Measurements from ENCODE around the gene EPB41L1.

EPB41L1 gene

GRCh38 chr20:36237477-36237876, 82.9 kb downstream of the EPB41L1 start:
- in situ Hi-C loops (cut with MboI; ENCODE audit: low pct_unique_long_range_greater_than_20kb, low sequenced_read_pairs), result no loop called here
- DNase-seq, result no peak

- in situ Hi-C loops (cut with MboI; ENCODE audit: low pct_unique_long_range_greater_than_20kb, low sequenced_read_pairs), result no loop called here
- DNase-seq, result no peak
Measured at GRCh38 chr20:36238153-36238552, 83.6 kb downstream of the EPB41L1 start.

- in situ Hi-C loops (cut with MboI; ENCODE audit: low pct_unique_long_range_greater_than_20kb, low sequenced_read_pairs), result no loop called here
- no peak for DNase-seq
Measured at GRCh38 chr20:36238760-36239159, 84.2 kb downstream of the EPB41L1 start.

GRCh38 chr20:36240076-36240475, 85.5 kb downstream of the EPB41L1 start:
- DNase-seq, result no peak
- in situ Hi-C loops (cut with MboI; ENCODE audit: low pct_unique_long_range_greater_than_20kb, low sequenced_read_pairs), result no loop called here

- in situ Hi-C loops (cut with MboI; ENCODE audit: low pct_unique_long_range_greater_than_20kb, low sequenced_read_pairs), result no loop called here
- DNase-seq, result no peak
Measured at GRCh38 chr20:36241678-36242077, 87.1 kb downstream of the EPB41L1 start.

GRCh38 chr20:36243726-36244125, 89.2 kb downstream of the EPB41L1 start:
- no peak for DNase-seq
- in situ Hi-C loops (cut with MboI; ENCODE audit: low pct_unique_long_range_greater_than_20kb, low sequenced_read_pairs), result no loop called here

- no peak for DNase-seq
- in situ Hi-C loops (cut with MboI; ENCODE audit: low pct_unique_long_range_greater_than_20kb, low sequenced_read_pairs), result no loop called here
Measured at GRCh38 chr20:36246401-36246800, 91.9 kb downstream of the EPB41L1 start.

GRCh38 chr20:36248836-36249235, 94.3 kb downstream of the EPB41L1 start:
- DNase-seq, result no peak
- in situ Hi-C loops (cut with MboI; ENCODE audit: low pct_unique_long_range_greater_than_20kb, low sequenced_read_pairs), result no loop called here

- no peak for DNase-seq
- in situ Hi-C loops (cut with MboI; ENCODE audit: low pct_unique_long_range_greater_than_20kb, low sequenced_read_pairs), result no loop called here
Measured at GRCh38 chr20:36249450-36249849, 94.9 kb downstream of the EPB41L1 start.

GRCh38 chr20:36251426-36251825, 96.9 kb downstream of the EPB41L1 start:
- in situ Hi-C loops (cut with MboI; ENCODE audit: low pct_unique_long_range_greater_than_20kb, low sequenced_read_pairs), result no loop called here
- DNase-seq, result no peak

- in situ Hi-C loops (cut with MboI; ENCODE audit: low pct_unique_long_range_greater_than_20kb, low sequenced_read_pairs), result no loop called here
- DNase-seq, result no peak
Measured at GRCh38 chr20:36252511-36252910, 98.0 kb downstream of the EPB41L1 start.

GRCh38 chr20:36253036-36253435, 98.5 kb downstream of the EPB41L1 start:
- no peak for DNase-seq
- in situ Hi-C loops (cut with MboI; ENCODE audit: low pct_unique_long_range_greater_than_20kb, low sequenced_read_pairs), result no loop called here

- in situ Hi-C loops (cut with MboI; ENCODE audit: low pct_unique_long_range_greater_than_20kb, low sequenced_read_pairs), result no loop called here
- DNase-seq, result no peak
Measured at GRCh38 chr20:36254076-36254475, 99.5 kb downstream of the EPB41L1 start.

GRCh38 chr20:36255445-36255844, 100.9 kb downstream of the EPB41L1 start:
- in situ Hi-C loops (cut with MboI; ENCODE audit: low pct_unique_long_range_greater_than_20kb, low sequenced_read_pairs), result no loop called here
- no peak for DNase-seq

- DNase-seq, result no peak
- in situ Hi-C loops (cut with MboI; ENCODE audit: low pct_unique_long_range_greater_than_20kb, low sequenced_read_pairs), result no loop called here
Measured at GRCh38 chr20:36259177-36260061, 104.9 kb downstream of the EPB41L1 start.

- in situ Hi-C loops (cut with MboI; ENCODE audit: low pct_unique_long_range_greater_than_20kb, low sequenced_read_pairs), result no loop called here
- DNase-seq, result no peak
Measured at GRCh38 chr20:36260316-36260715, 105.8 kb downstream of the EPB41L1 start.

- no peak for DNase-seq
- in situ Hi-C loops (cut with MboI; ENCODE audit: low pct_unique_long_range_greater_than_20kb, low sequenced_read_pairs), result no loop called here
Measured at GRCh38 chr20:36261389-36262105, 107.0 kb downstream of the EPB41L1 start.

GRCh38 chr20:36262440-36262839, 107.9 kb downstream of the EPB41L1 start:
- DNase-seq, result no peak
- in situ Hi-C loops (cut with MboI; ENCODE audit: low pct_unique_long_range_greater_than_20kb, low sequenced_read_pairs), result no loop called here

- in situ Hi-C loops (cut with MboI; ENCODE audit: low pct_unique_long_range_greater_than_20kb, low sequenced_read_pairs), result no loop called here
- DNase-seq, result no peak
Measured at GRCh38 chr20:36264426-36265246, 110.1 kb downstream of the EPB41L1 start.

- in situ Hi-C loops (cut with MboI; ENCODE audit: low pct_unique_long_range_greater_than_20kb, low sequenced_read_pairs), result no loop called here
- DNase-seq, result no peak
Measured at GRCh38 chr20:36266189-36266588, 111.6 kb downstream of the EPB41L1 start.

Measured in KBM-7 (cell line).